Panc1 (cell line): ENCODE data around the gene DENND5B. TPM values are rescaled to one million over a fixed set of nuclear protein-coding genes. Genes with fewer than 3 reads are reported as not detected.

Experiments used
- ATAC-seq: fragments of 200-7000 bp; cut with Tn5 transposase; 2 replicates; pipeline ENCODE4 v1.9.1; 2020; ENCODE audit warnings: mild to moderate bottlenecking, moderate library complexity
- BruUV-seq: library from RNA; stranded (reverse); fragments of 400-500 nt; replicated peaks from 2 replicates; lab custom pipeline; 2021; lab: Mats Ljungman, UMichigan
- CTCF ChIA-PET: fragments of 300-600 bp; sonication (Branson Sonifier 250); formaldehyde crosslinking; loops from one replicate; lab custom pipeline; 2022; ENCODE audit warnings: antibody characterized with exemption; lab: Charles Lee
- POLR2A ChIA-PET: fragments of 300-600 bp; sonication (Branson Sonifier 250); formaldehyde crosslinking; loops from one replicate; lab custom pipeline; 2022; ENCODE audit warnings: antibody characterized with exemption; lab: Charles Lee
- DNase-seq: peaks from one replicate; pipeline ENCODE4 v3.0.0-alpha.2; 2010; ENCODE audit warnings: low read depth, low spot score
- H3K27ac ChIP-seq: 2 replicates; pipeline ENCODE4 v1.5.1; 2011; ENCODE audit warnings: mild to moderate bottlenecking, low read length, inconsistent platforms
- H3K27me3 ChIP-seq: fragments of 200-500 bp; sonication (Bioruptor generic); 2 replicates; pipeline ENCODE4 v1.6.0; 2014; ENCODE audit warnings: low read length, inconsistent platforms; ENCODE audit not compliant: control insufficient read depth, insufficient read depth
- H3K36me3 ChIP-seq: fragments of 200-500 bp; sonication (Bioruptor generic); 2 replicates; pipeline ENCODE4 v1.5.1; 2014; ENCODE audit warnings: inconsistent platforms, mild to moderate bottlenecking, low read length, moderate library complexity; ENCODE audit not compliant: control insufficient read depth, insufficient read depth
- H3K4me1 ChIP-seq: 2 replicates; pipeline ENCODE4 v1.5.1; 2011; ENCODE audit warnings: inconsistent platforms, mild to moderate bottlenecking, low read length, moderate library complexity; ENCODE audit not compliant: control insufficient read depth, insufficient read depth
- H3K4me3 ChIP-seq, 2 experiments: 2 replicates each; pipeline ENCODE4 v1.5.1; 2011 to 2012; ENCODE audit warnings: low read depth in 2 of 2, low read length in 2 of 2, mild to moderate bottlenecking in 2 of 2, inconsistent platforms in 1 of 2, moderate library complexity in 1 of 2
- H3K9me3 ChIP-seq: fragments of 200-500 bp; sonication (Bioruptor generic); 2 replicates; pipeline ENCODE4 v1.5.1; 2014; ENCODE audit warnings: low read depth, mild to moderate bottlenecking, inconsistent platforms, low read length, moderate library complexity; ENCODE audit not compliant: control insufficient read depth, insufficient read depth
- CTCF ChIP-seq: fragments of 450-650 bp; IDR thresholded peaks from 2 replicates; pipeline ENCODE4 v1.5.1; 2017; ENCODE audit warnings: mild to moderate bottlenecking
- POLR2AphosphoS5 ChIP-seq: IDR thresholded peaks from 2 replicates; pipeline ENCODE4 v1.6.1; 2012; ENCODE audit warnings: mild to moderate bottlenecking, low read depth, low read length, moderate library complexity
- REST ChIP-seq, 2 experiments: IDR thresholded peaks; 2 replicates each; pipeline ENCODE4 v1.6.1; 2011 to 2012; ENCODE audit warnings: low read depth in 2 of 2, control low read depth in 1 of 2, low read length in 1 of 2, mild to moderate bottlenecking in 1 of 2, moderate library complexity in 1 of 2; ENCODE audit not compliant: insufficient read depth in 1 of 2
- SIN3A ChIP-seq: IDR thresholded peaks from 2 replicates; pipeline ENCODE4 v1.6.1; 2012; ENCODE audit warnings: low read depth, mild to moderate bottlenecking, low read length, moderate library complexity, borderline replicate concordance; ENCODE audit not compliant: insufficient read depth
- TCF7L2 ChIP-seq: IDR thresholded peaks from 2 replicates; pipeline ENCODE4 v1.6.1; 2011; ENCODE audit warnings: mild to moderate bottlenecking, low read depth, low read length, inconsistent platforms
- in situ Hi-C: cut with HindIII; loops from 2 replicates; pipeline ENCODE4 v1.10.0; 2016; ENCODE audit warnings: low sequenced_read_pairs, low pct_unique_long_range_greater_than_20kb
- intact Hi-C: fragments of 100-400 bp; cut with micrococcal nuclease; formaldehyde crosslinking; loops from one replicate; pipeline ENCODE4 v1.10.0; 2022; ENCODE audit not compliant: unreplicated experiment
- total RNA-seq: library from RNA; stranded (reverse); gene quantifications from one replicate; pipeline ENCODE4 v1.2.1, GENCODE V29; 2021; ENCODE audit not compliant: unreplicated experiment

Gene DENND5B
- total RNA-seq, 1 experiment from 2014 or later = 36.8 TPM

DNA sequence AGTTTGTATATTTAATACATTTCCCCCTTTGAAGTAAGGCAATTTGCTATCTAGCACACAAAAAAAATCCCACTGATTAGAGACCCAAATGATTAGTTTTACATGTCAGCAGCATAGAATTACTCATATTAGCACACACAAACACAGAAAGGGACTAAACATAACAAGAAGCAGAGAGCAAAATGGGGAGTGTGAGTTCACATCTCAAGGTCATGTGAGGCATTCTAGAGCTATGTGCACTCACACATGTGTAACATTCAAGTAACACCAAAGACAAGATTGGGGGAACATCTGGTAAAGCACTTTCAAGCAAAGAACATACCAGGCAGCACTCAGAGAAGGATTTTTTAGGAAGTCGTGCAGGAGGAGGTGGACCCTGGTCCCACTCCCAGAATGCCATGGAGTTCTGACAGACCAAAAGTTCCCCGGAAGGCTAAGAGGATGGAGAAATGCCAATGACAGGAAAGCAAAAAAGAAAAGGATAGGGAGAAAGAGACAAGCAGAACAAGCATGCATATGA is 159.2 kb downstream of the DENND5B start:
- Histone ChIP-seq H3K4me3 (no peak overlapping the region), H3K4me1 (no peaks in the 10 kb centered on the region), H3K9me3 (no peaks in the 10 kb centered on the region), H3K27me3 (no peaks in the 10 kb centered on the region), H3K36me3 (no peaks in the 10 kb centered on the region), H3K27ac (no peak overlapping the region)
- DNase-seq = no peak
- BruUV-seq = no TSS peak
- TF ChIP-seq CTCF (no peak), POLR2AphosphoS5 (no peak), TCF7L2 (no peak), REST (IDR thresholded peaks at IDR 0.05; ENCODE audit: insufficient read depth in 1 of 2, low read depth in 2 of 2, low read length in 1 of 2) (no peak), SIN3A (no peak)
- ChIA-PET POLR2A (no interaction called here), CTCF (no interaction called here)
- intact Hi-C loops = no loop called here
- ATAC-seq = no peak
- in situ Hi-C loops = no loop called here

- ChIA-PET CTCF (interaction anchor here (0.6 kb wide), 1 partner anchor 213 kb away, joined by 3 read pairs; no protein-coding TSS in a partner anchor), POLR2A (no interaction called here)
- ATAC-seq = no peak
- Histone ChIP-seq H3K36me3 (no peaks in the 10 kb centered on the region), H3K27me3 (no peaks in the 10 kb centered on the region), H3K9me3 (no peaks in the 10 kb centered on the region), H3K27ac (no peak overlapping the region), H3K4me1 (no peaks in the 10 kb centered on the region), H3K4me3 (no peak overlapping the region)
- BruUV-seq = no TSS peak
- no peak for TF ChIP-seq SIN3A
- TF ChIP-seq CTCF = no peak
- TF ChIP-seq POLR2AphosphoS5 = no peak
- no peak for TF ChIP-seq REST (IDR thresholded peaks at IDR 0.05; ENCODE audit: insufficient read depth in 1 of 2, low read depth in 2 of 2, low read length in 1 of 2)
- TF ChIP-seq TCF7L2 = no peak
- intact Hi-C loops = no loop called here
- in situ Hi-C loops = no loop called here
- no peak for DNase-seq
Observed at GRCh38 chr12:31423405-31423804, 167.5 kb downstream of the DENND5B start.
